ENCODE results near the gene S100A2. TPM values are rescaled to one million over a fixed set of nuclear protein-coding genes. Genes with fewer than 3 reads are reported as not detected.

S100A2 gene
- total and polyA plus RNA-seq, 2 donors (not counting 1 experiment from before 2014, with no cell fraction given) = 0.19 TPM; not detected in 1

DNA sequence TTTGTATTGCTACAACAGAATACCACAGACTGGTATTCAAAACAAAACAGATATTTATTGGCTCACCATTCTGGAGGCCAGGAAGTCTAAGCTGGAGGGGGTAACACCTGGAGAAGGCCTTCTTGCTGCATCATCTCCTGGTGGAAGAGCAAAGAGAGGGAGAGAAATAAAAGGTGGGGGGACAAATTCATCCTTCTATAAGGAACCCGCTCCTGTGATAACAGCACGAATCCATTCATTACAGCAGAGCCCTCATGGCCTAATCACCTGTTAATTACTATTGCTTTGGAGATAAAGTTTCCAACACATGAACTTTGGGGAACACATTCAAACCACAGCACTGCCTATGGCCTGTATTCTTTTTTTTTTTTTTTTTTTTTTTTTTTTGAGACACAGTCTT lies 5.4 kb downstream of the S100A2 start:
- ATAC-seq (ENCODE audit: low read depth) (no peak), DNase-seq (no peak)
- Histone ChIP-seq H3K79me2 (ENCODE audit: control insufficient read depth, insufficient read depth, low read length) (no peaks in the 10 kb centered on the region), H3K4me2 (replicated peaks; ENCODE audit: low read depth, low read length, poor library complexity, severe bottlenecking) (no peak overlapping the region), H3K9ac (ENCODE audit: low read length) (no peak overlapping the region), H3K9me3 (ENCODE audit: control extremely low read depth in 1 of 3, control insufficient read depth in 2 of 3, insufficient read depth in 1 of 3, low read length in 2 of 3) (no peaks in the 10 kb centered on the region), H3K36me3 (replicated peaks in 1 of 2; ENCODE audit: control extremely low read depth in 1 of 2, control insufficient read depth in 1 of 2, extremely low read depth in 1 of 2, insufficient read depth in 2 of 2, low read length in 1 of 2) (no peaks in the 10 kb centered on the region), H3K27ac (ENCODE audit: low read length in 2 of 2) (no peak overlapping the region), H4K20me1 (ENCODE audit: control insufficient read depth, insufficient read depth, low read length, poor library complexity, severe bottlenecking) (no peaks in the 10 kb centered on the region), H3K4me3 (ENCODE audit: control extremely low read depth in 1 of 5, extremely low read depth in 1 of 5, insufficient read depth in 1 of 5, low read depth in 2 of 5, low read length in 4 of 5) (no peak overlapping the region), H3K27me3 (replicated peaks in 1 of 4; ENCODE audit: control extremely low read depth in 1 of 4, control insufficient read depth in 3 of 4, insufficient read depth in 4 of 4, low read length in 3 of 4) (no peaks in the 10 kb centered on the region), H3K4me1 (ENCODE audit: control insufficient read depth in 2 of 2, insufficient read depth in 2 of 2, low read length in 2 of 2) (peaks cover 0 to under 1% of the 10 kb centered on the region in 2 donors), H2AFZ (ENCODE audit: insufficient read depth, low read depth, low read length, poor library complexity, severe bottlenecking) (no peak overlapping the region)
- ChIA-PET POLR2A (no interaction called here), CTCF (interaction anchor here (1.1 to 2.3 kb wide), 4 partner anchors 8 to 27 kb away, joined by 3 to 8 read pairs (median 4); partner anchors contain the start of gene S100A6)
- Mint-ChIP-seq H3K27ac (no peak overlapping the region), H3K4me1 (peaks cover 1% of the 10 kb centered on the region), H3K9me3 (ENCODE audit: insufficient read depth) (no peaks in the 10 kb centered on the region), H3K27me3 (no peaks in the 10 kb centered on the region), H3K4me3 (no peak overlapping the region)
- no CpG with 5 or more reads among the region's 2 CpGs for WGBS (ENCODE audit: insufficient coverage)
- no peak for TF ChIP-seq CTCF (IDR thresholded peaks at IDR 0.05)
- no peak for TF ChIP-seq EZH2 (IDR thresholded peaks at IDR 0.05; ENCODE audit: borderline replicate concordance, insufficient read depth, low read depth, low read length, poor library complexity, severe bottlenecking)
- intact Hi-C loops (cut with micrococcal nuclease) = no loop called here

GRCh38 chr1:153557877-153558276 lies 7.8 kb downstream of the S100A2 start:
- ChIA-PET CTCF (interaction anchor here (1.5 to 1.8 kb wide), 4 partner anchors 10 to 47 kb away, joined by 4 to 12 read pairs (median 6); no protein-coding TSS in a partner anchor), POLR2A (no interaction called here)
- Histone ChIP-seq H2AFZ (ENCODE audit: insufficient read depth, low read depth, low read length, poor library complexity, severe bottlenecking) (no peak overlapping the region), H4K20me1 (ENCODE audit: control insufficient read depth, insufficient read depth, low read length, poor library complexity, severe bottlenecking) (no peaks in the 10 kb centered on the region), H3K27me3 (replicated peaks in 1 of 4; ENCODE audit: control extremely low read depth in 1 of 4, control insufficient read depth in 3 of 4, insufficient read depth in 4 of 4, low read length in 3 of 4) (no peaks in the 10 kb centered on the region), H3K79me2 (ENCODE audit: control insufficient read depth, insufficient read depth, low read length) (no peaks in the 10 kb centered on the region), H3K36me3 (replicated peaks in 1 of 2; ENCODE audit: control extremely low read depth in 1 of 2, control insufficient read depth in 1 of 2, extremely low read depth in 1 of 2, insufficient read depth in 2 of 2, low read length in 1 of 2) (no peaks in the 10 kb centered on the region), H3K4me3 (ENCODE audit: control extremely low read depth in 1 of 5, extremely low read depth in 1 of 5, insufficient read depth in 1 of 5, low read depth in 2 of 5, low read length in 4 of 5) (no peak overlapping the region), H3K27ac (ENCODE audit: low read length in 2 of 2) (no peak overlapping the region), H3K9ac (ENCODE audit: low read length) (no peak overlapping the region), H3K9me3 (ENCODE audit: control extremely low read depth in 1 of 3, control insufficient read depth in 2 of 3, insufficient read depth in 1 of 3, low read length in 2 of 3) (no peaks in the 10 kb centered on the region), H3K4me1 (ENCODE audit: control insufficient read depth in 2 of 2, insufficient read depth in 2 of 2, low read length in 2 of 2) (no peaks in the 10 kb centered on the region), H3K4me2 (replicated peaks; ENCODE audit: low read depth, low read length, poor library complexity, severe bottlenecking) (no peak overlapping the region)
- no peaks in the 10 kb centered on the region for H3K9me3 Mint-ChIP-seq (ENCODE audit: insufficient read depth)
- no peaks in the 10 kb centered on the region for H3K4me1 Mint-ChIP-seq
- no peak for ATAC-seq (ENCODE audit: low read depth)
- H3K27ac Mint-ChIP-seq = no peak overlapping the region
- 100% methylated on average over 1 of the region's 3 CpGs for WGBS (ENCODE audit: insufficient coverage)
- H3K4me3 Mint-ChIP-seq = no peak overlapping the region
- intact Hi-C loops (cut with micrococcal nuclease) = no loop called here
- DNase-seq = no peak
- no peak for TF ChIP-seq EZH2 (IDR thresholded peaks at IDR 0.05; ENCODE audit: borderline replicate concordance, insufficient read depth, low read depth, low read length, poor library complexity, severe bottlenecking)
- no peak for TF ChIP-seq CTCF (IDR thresholded peaks at IDR 0.05)
- H3K27me3 Mint-ChIP-seq = peaks cover 7% of the 10 kb centered on the region
